ENCODE measurements around the gene TF. TPM values are rescaled to one million over a fixed set of nuclear protein-coding genes. Genes with fewer than 3 reads are reported as not detected.

Gene TF
- 3.3 TPM for polyA plus RNA-seq (2013, experiment 1 of 2)
- 1.4 TPM for polyA plus RNA-seq (2013, experiment 2 of 2)

- Histone ChIP-seq H3K36me3 (ENCODE audit: control insufficient read depth, insufficient read depth, low read length) (no peaks in the 10 kb centered on the region), H3K9me3 (ENCODE audit: control insufficient read depth, low read length) (no peaks in the 10 kb centered on the region), H3K4me1 (ENCODE audit: control insufficient read depth, insufficient read depth, low read length, poor library complexity, severe bottlenecking) (no peaks in the 10 kb centered on the region), H3K4me3 (ENCODE audit: extremely low read depth, insufficient read depth, low read length, poor library complexity, severe bottlenecking) (peak within 1 kb of the TSS; percentile 14), H3K27ac (ENCODE audit: low read depth, low read length, severe bottlenecking) (no peak within 1 kb of the TSS)
- 58 to 65% methylated on average over 45 to 50 of the region's 50 CpGs for WGBS, 2 experiments (ENCODE audit: insufficient coverage in 2 of 2)
Observed at GRCh38 chr3:133745981-133746711, at the start of gene TF. TSS of gene TF (plus strand) at chr3:133746393. CDS start at chr3:133746441, 48 bp downstream.

DNA sequence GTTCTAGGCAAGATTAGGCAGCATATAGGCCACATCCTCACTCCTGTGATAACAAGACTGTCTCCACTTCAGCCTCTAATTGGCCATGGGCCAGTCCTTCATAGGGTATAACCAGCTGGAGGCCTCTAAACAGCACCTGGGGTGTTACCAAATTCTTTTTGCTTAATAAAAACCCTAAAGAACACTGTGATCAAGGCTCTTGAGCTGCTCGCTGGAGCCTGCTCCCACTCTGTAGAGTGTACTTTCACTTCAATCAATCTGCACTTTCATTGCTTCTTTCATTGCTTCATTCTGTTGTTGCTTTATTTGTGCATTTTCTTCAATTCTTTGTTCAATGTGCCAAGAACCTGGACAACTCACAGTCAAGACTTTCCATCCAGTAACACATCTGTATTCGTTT lies 48.2 kb upstream of the TF start:
- Histone ChIP-seq H3K36me3 (ENCODE audit: control insufficient read depth, insufficient read depth, low read length) (no peaks in the 10 kb centered on the region), H3K9me3 (ENCODE audit: control insufficient read depth, low read length) (no peaks in the 10 kb centered on the region), H3K4me3 (ENCODE audit: extremely low read depth, insufficient read depth, low read length, poor library complexity, severe bottlenecking) (no peak overlapping the region), H3K4me1 (ENCODE audit: control insufficient read depth, insufficient read depth, low read length, poor library complexity, severe bottlenecking) (no peaks in the 10 kb centered on the region), H3K27ac (ENCODE audit: low read depth, low read length, severe bottlenecking) (no peak overlapping the region)
- WGBS, 2 experiments (ENCODE audit: insufficient coverage in 2 of 2) = 60 to 79% methylated on average over 2 of the region's 2 CpGs

GRCh38 chr3:133699467-133699866 lies 46.7 kb upstream of the TF start:
- Histone ChIP-seq H3K4me1 (ENCODE audit: control insufficient read depth, insufficient read depth, low read length, poor library complexity, severe bottlenecking) (no peaks in the 10 kb centered on the region), H3K36me3 (ENCODE audit: control insufficient read depth, insufficient read depth, low read length) (no peaks in the 10 kb centered on the region), H3K4me3 (ENCODE audit: extremely low read depth, insufficient read depth, low read length, poor library complexity, severe bottlenecking) (no peak overlapping the region), H3K9me3 (ENCODE audit: control insufficient read depth, low read length) (no peaks in the 10 kb centered on the region), H3K27ac (ENCODE audit: low read depth, low read length, severe bottlenecking) (no peak overlapping the region)
- WGBS, 2 experiments (ENCODE audit: insufficient coverage in 2 of 2) = 88% methylated on average over 1 of the region's 2 CpGs; no CpG with 5 or more reads in 1 of the 2 experiments

- 83% methylated on average over 2 to 3 of the region's 3 CpGs for WGBS, 2 experiments (ENCODE audit: insufficient coverage in 2 of 2)
- H3K27ac ChIP-seq (ENCODE audit: low read depth, low read length, severe bottlenecking) = no peak overlapping the region
- no peaks in the 10 kb centered on the region for H3K36me3 ChIP-seq (ENCODE audit: control insufficient read depth, insufficient read depth, low read length)
- no peaks in the 10 kb centered on the region for H3K9me3 ChIP-seq (ENCODE audit: control insufficient read depth, low read length)
- no peak overlapping the region for H3K4me3 ChIP-seq (ENCODE audit: extremely low read depth, insufficient read depth, low read length, poor library complexity, severe bottlenecking)
- no peaks in the 10 kb centered on the region for H3K4me1 ChIP-seq (ENCODE audit: control insufficient read depth, insufficient read depth, low read length, poor library complexity, severe bottlenecking)
Observed at GRCh38 chr3:133699903-133700302, 46.3 kb upstream of the TF start.

DNA sequence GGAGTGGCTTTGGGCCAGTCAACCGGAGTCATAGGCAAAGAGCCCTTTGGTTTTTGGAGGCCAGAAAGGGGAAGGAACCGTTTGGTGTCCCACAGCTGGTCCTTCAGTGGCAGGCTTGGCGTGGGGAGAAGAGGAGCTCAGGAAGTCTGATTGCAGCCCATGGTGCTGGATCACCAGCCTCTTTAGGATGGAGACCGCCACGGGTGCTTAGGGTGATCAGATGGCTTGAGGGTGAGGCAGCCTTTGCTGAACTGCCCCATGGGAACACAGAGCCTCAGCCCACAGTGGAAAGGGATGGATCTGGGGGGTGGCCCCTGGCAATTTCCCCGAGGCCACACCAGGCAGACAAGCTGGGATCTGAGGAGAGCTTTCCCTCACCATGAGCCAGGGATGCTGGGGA lies 45.8 kb upstream of the TF start:
- Histone ChIP-seq H3K9me3 (ENCODE audit: control insufficient read depth, low read length) (no peaks in the 10 kb centered on the region), H3K36me3 (ENCODE audit: control insufficient read depth, insufficient read depth, low read length) (no peaks in the 10 kb centered on the region), H3K4me3 (ENCODE audit: extremely low read depth, insufficient read depth, low read length, poor library complexity, severe bottlenecking) (no peak overlapping the region), H3K4me1 (ENCODE audit: control insufficient read depth, insufficient read depth, low read length, poor library complexity, severe bottlenecking) (no peaks in the 10 kb centered on the region), H3K27ac (ENCODE audit: low read depth, low read length, severe bottlenecking) (no peak overlapping the region)
- 80 to 87% methylated on average over 5 to 6 of the region's 6 CpGs for WGBS, 2 experiments (ENCODE audit: insufficient coverage in 2 of 2)

GRCh38 chr3:133701435-133702358 lies 44.5 kb upstream of the TF start:
- Histone ChIP-seq H3K9me3 (ENCODE audit: control insufficient read depth, low read length) (no peaks in the 10 kb centered on the region), H3K36me3 (ENCODE audit: control insufficient read depth, insufficient read depth, low read length) (no peaks in the 10 kb centered on the region), H3K4me3 (ENCODE audit: extremely low read depth, insufficient read depth, low read length, poor library complexity, severe bottlenecking) (no peak overlapping the region), H3K4me1 (ENCODE audit: control insufficient read depth, insufficient read depth, low read length, poor library complexity, severe bottlenecking) (no peaks in the 10 kb centered on the region), H3K27ac (ENCODE audit: low read depth, low read length, severe bottlenecking) (no peak overlapping the region)
- 83 to 90% methylated on average over 6 to 7 of the region's 7 CpGs for WGBS, 2 experiments (ENCODE audit: insufficient coverage in 2 of 2)

- H3K36me3 ChIP-seq (ENCODE audit: control insufficient read depth, insufficient read depth, low read length) = no peaks in the 10 kb centered on the region
- WGBS, 2 experiments (ENCODE audit: insufficient coverage in 2 of 2) = 64 to 100% methylated on average over 1 of the region's 1 CpG
Observed at GRCh38 chr3:133703915-133704314, 42.3 kb upstream of the TF start.

DNA sequence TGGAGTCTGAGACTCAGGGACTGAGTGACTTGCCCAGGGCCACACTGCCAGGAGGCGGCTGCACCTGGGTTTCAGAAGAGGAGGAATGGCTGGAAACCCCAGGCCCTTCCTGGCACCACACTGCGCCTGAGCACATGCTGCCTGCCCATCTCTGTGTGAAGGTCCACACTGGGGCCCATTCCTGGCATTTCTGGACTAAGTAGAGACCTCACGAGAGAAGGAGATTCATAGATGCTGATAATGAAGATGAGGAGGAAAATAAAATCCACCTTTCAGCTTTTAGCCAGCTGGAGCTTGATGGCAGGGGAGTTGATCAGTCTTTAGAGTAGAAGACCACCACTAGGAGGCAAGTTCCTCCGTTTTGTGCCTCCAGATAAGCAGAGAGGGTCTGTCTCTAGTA lies 40.2 kb upstream of the TF start:
- no peak overlapping the region for H3K4me3 ChIP-seq (ENCODE audit: extremely low read depth, insufficient read depth, low read length, poor library complexity, severe bottlenecking)
- H3K4me1 ChIP-seq (ENCODE audit: control insufficient read depth, insufficient read depth, low read length, poor library complexity, severe bottlenecking) = no peaks in the 10 kb centered on the region
- H3K9me3 ChIP-seq (ENCODE audit: control insufficient read depth, low read length) = no peaks in the 10 kb centered on the region
- no peak overlapping the region for H3K27ac ChIP-seq (ENCODE audit: low read depth, low read length, severe bottlenecking)
- H3K36me3 ChIP-seq (ENCODE audit: control insufficient read depth, insufficient read depth, low read length) = no peaks in the 10 kb centered on the region
- 57 to 82% methylated on average over 3 to 4 of the region's 4 CpGs for WGBS, 2 experiments (ENCODE audit: insufficient coverage in 2 of 2)

More at GRCh38 chr3:133703915-133704314, 42.3 kb upstream of the TF start:
- Histone ChIP-seq H3K4me3 (ENCODE audit: extremely low read depth, insufficient read depth, low read length, poor library complexity, severe bottlenecking) (no peak overlapping the region), H3K9me3 (ENCODE audit: control insufficient read depth, low read length) (no peaks in the 10 kb centered on the region), H3K27ac (ENCODE audit: low read depth, low read length, severe bottlenecking) (no peak overlapping the region), H3K4me1 (ENCODE audit: control insufficient read depth, insufficient read depth, low read length, poor library complexity, severe bottlenecking) (no peaks in the 10 kb centered on the region)

GRCh38 chr3:133709139-133709750 lies 36.9 kb upstream of the TF start:
- Histone ChIP-seq H3K36me3 (ENCODE audit: control insufficient read depth, insufficient read depth, low read length) (no peaks in the 10 kb centered on the region), H3K4me3 (ENCODE audit: extremely low read depth, insufficient read depth, low read length, poor library complexity, severe bottlenecking) (no peak overlapping the region), H3K4me1 (ENCODE audit: control insufficient read depth, insufficient read depth, low read length, poor library complexity, severe bottlenecking) (no peaks in the 10 kb centered on the region), H3K9me3 (ENCODE audit: control insufficient read depth, low read length) (no peaks in the 10 kb centered on the region), H3K27ac (ENCODE audit: low read depth, low read length, severe bottlenecking) (no peak overlapping the region)
- WGBS, 2 experiments (ENCODE audit: insufficient coverage in 2 of 2) = 33 to 100% methylated on average over 1 of the region's 3 CpGs

DNA sequence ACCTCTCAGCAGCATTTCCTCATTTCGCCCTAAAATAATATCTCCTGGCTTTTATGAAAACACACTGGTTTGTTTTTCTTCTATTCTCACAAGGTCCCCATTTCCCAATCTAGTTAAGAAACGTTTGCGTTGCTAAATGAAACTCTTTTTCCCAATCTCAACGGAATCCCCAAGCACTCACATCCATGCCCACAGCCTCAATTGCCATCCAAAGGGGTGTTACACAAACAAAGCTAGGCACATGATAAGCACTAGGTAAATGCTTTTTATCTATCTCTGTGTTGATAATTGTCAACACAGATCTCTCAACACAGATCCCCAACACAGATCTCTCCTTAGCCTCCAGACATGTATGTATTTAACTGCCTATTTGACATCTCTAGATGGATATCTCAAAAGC lies 35.2 kb upstream of the TF start:
- H3K27ac ChIP-seq (ENCODE audit: low read depth, low read length, severe bottlenecking) = no peak overlapping the region
- H3K4me1 ChIP-seq (ENCODE audit: control insufficient read depth, insufficient read depth, low read length, poor library complexity, severe bottlenecking) = no peaks in the 10 kb centered on the region
- H3K36me3 ChIP-seq (ENCODE audit: control insufficient read depth, insufficient read depth, low read length) = no peaks in the 10 kb centered on the region
- no peak overlapping the region for H3K4me3 ChIP-seq (ENCODE audit: extremely low read depth, insufficient read depth, low read length, poor library complexity, severe bottlenecking)
- WGBS, 2 experiments (ENCODE audit: insufficient coverage in 2 of 2) = 82 to 91% methylated on average over 1 to 3 of the region's 4 CpGs
- H3K9me3 ChIP-seq (ENCODE audit: control insufficient read depth, low read length) = no peaks in the 10 kb centered on the region
